Small intestine (tissue), 7 donors: Measurements from ENCODE around the gene LAMA3. TPM values are rescaled to one million over a fixed set of nuclear protein-coding genes. Genes with fewer than 3 reads are reported as not detected.
A peak's percentile ranks its signal among the peaks of the same experiment; 100 is the strongest.

Experiments
- DNase-seq, 2 donors: peaks; one replicate each; pipeline versions ENCODE4 v3.0.0 to v3.0.0-alpha.2; 2013
- FAIRE-seq: peaks from 2 replicates; lab custom pipeline; 2012; peaks lifted over from hg19 to GRCh38; lab: Jason Lieb, UNC
- H3K27ac ChIP-seq, 3 donors: one replicate each; pipeline ENCODE4 v1.5.1; 2013; ENCODE audit warnings: low read length in 2 of 3, mild to moderate bottlenecking in 2 of 3, control low read depth in 1 of 3, inconsistent platforms in 1 of 3, low read depth in 1 of 3, moderate library complexity in 1 of 3
- H3K27me3 ChIP-seq, 3 donors: one replicate each; pipeline ENCODE4 v1.6.1; 2013; ENCODE audit warnings: low read length in 3 of 3, inconsistent platforms in 1 of 3; ENCODE audit not compliant: control insufficient read depth in 3 of 3, insufficient read depth in 3 of 3
- H3K36me3 ChIP-seq, 3 donors: one replicate each; pipeline ENCODE4 v1.6.1; 2013; ENCODE audit warnings: low read length in 3 of 3, inconsistent platforms in 1 of 3, low read depth in 1 of 3, mild to moderate bottlenecking in 1 of 3, moderate library complexity in 1 of 3; ENCODE audit not compliant: control insufficient read depth in 3 of 3, insufficient read depth in 2 of 3
- H3K4me1 ChIP-seq, 3 donors: one replicate each; pipeline ENCODE4 v1.6.1; 2013; ENCODE audit warnings: low read length in 2 of 3, inconsistent platforms in 1 of 3, low read depth in 1 of 3, mild to moderate bottlenecking in 1 of 3, moderate library complexity in 1 of 3; ENCODE audit not compliant: control insufficient read depth in 3 of 3, insufficient read depth in 2 of 3
- H3K4me3 ChIP-seq, 3 donors: one replicate each; pipeline ENCODE4 v1.5.1; 2013; ENCODE audit warnings: low read length in 3 of 3, control low read depth in 1 of 3, inconsistent platforms in 1 of 3, low read depth in 1 of 3, mild to moderate bottlenecking in 1 of 3, moderate library complexity in 1 of 3
- H3K9me3 ChIP-seq, 2 donors: one replicate each; pipeline ENCODE4 v1.6.1; 2013; ENCODE audit warnings: low read depth in 1 of 2, low read length in 1 of 2; ENCODE audit not compliant: control insufficient read depth in 2 of 2, insufficient read depth in 1 of 2
- WGBS, 3 donors: extraction: QIAGEN DNeasy Blood & Tissue Kit; methylation state at CpG; one replicate each; pipeline ENCODE4 v1.1.7; 2013; 5-methylcytosine and 5-hydroxymethylcytosine counted together
- polyA plus RNA-seq, 4 donors: library from polyadenylated mRNA; stranded (reverse) in 3 of 4; unstranded in 1 of 4; fragments of 200-250 nt in 3 of 4; fragments of 120-200 nt in 1 of 4; gene quantifications; one replicate each; pipeline versions ENCODE4 v1.2.1 to v1.2.3, GENCODE V29; 2013
- donor health status: healthy with polysubstance abuse.
- donor health status: control.
- donor health status: control.
- donor health status: Bipolar disorder and iron deficiency.
- donor health status: healthy.

LAMA3 gene
- polyA plus RNA-seq, 4 donors, result 9.7 to 67.4 (median 22.0) TPM

GRCh38 chr18:23675236-23675635, 14.0 kb upstream of the LAMA3 start:
- Histone ChIP-seq H3K36me3 (no peaks in the 10 kb centered on the region), H3K9me3 (no peaks in the 10 kb centered on the region), H3K4me1 (no peaks in the 10 kb centered on the region), H3K27me3 (peaks cover 0 to 3% (median 0%) of the 10 kb centered on the region in 3 donors), H3K4me3 (no peak overlapping the region), H3K27ac (no peak overlapping the region)
- FAIRE-seq (no peak), DNase-seq (no peak)

- FAIRE-seq (no peak), DNase-seq (no peak)
- 76 to 87% (median 80%) methylated on average over 3 of the region's 3 CpGs for WGBS, 3 donors
- H3K27ac ChIP-seq, result no peak overlapping the region
- H3K9me3 ChIP-seq, result no peaks in the 10 kb centered on the region
- no peak overlapping the region for H3K4me3 ChIP-seq
- peaks cover 0 to 3% (median 0%) of the 10 kb centered on the region in 3 donors for H3K27me3 ChIP-seq
- no peaks in the 10 kb centered on the region for H3K36me3 ChIP-seq
- no peaks in the 10 kb centered on the region for H3K4me1 ChIP-seq
These were observed 13.4 kb upstream of the LAMA3 start for GRCh38 chr18:23675896-23676295.

- FAIRE-seq (no peak), DNase-seq (no peak)
- Histone ChIP-seq H3K4me3 (no peak overlapping the region), H3K4me1 (no peaks in the 10 kb centered on the region), H3K36me3 (no peaks in the 10 kb centered on the region), H3K27ac (no peak overlapping the region), H3K9me3 (no peaks in the 10 kb centered on the region), H3K27me3 (peaks cover 0 to 3% (median 0%) of the 10 kb centered on the region in 3 donors)
- 77 to 91% (median 89%) methylated on average over 2 of the region's 2 CpGs for WGBS, 3 donors
These were observed 7.2 kb upstream of the LAMA3 start for GRCh38 chr18:23682045-23682444.

GRCh38 chr18:23682472-23682871, 6.8 kb upstream of the LAMA3 start:
- Histone ChIP-seq H3K9me3 (no peaks in the 10 kb centered on the region), H3K27me3 (peaks cover 0 to 3% (median 1%) of the 10 kb centered on the region in 3 donors), H3K36me3 (no peaks in the 10 kb centered on the region), H3K4me3 (no peak overlapping the region), H3K27ac (no peak overlapping the region), H3K4me1 (no peaks in the 10 kb centered on the region)
- WGBS, 3 donors, result 96 to 100% (median 97%) methylated on average over 1 of the region's 1 CpG
- FAIRE-seq, result no peak
- DNase-seq, result no peak

DNA sequence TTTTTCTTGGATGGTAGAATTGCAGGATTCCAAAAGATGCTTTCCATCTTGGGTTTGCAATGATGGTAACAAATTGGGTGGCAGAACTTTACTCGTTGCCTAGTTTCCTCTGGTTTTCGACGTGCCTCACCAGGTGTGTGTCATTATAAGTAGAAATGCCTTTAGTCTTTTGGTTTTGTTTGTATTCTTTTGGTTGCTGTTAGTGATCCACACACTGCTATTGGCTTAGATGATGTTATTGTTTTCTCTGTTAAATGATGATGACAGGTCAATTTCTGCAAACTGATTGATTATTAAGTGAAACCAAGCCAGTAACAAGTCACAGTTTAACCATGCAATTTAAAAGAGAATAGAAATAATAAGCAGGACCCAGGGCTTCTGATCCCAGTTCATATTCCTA, 6.1 kb upstream of the LAMA3 start:
- H3K9me3 ChIP-seq, result no peaks in the 10 kb centered on the region
- FAIRE-seq (no peak), DNase-seq (no peak)
- H3K27ac ChIP-seq, result no peak overlapping the region
- no peaks in the 10 kb centered on the region for H3K36me3 ChIP-seq
- H3K27me3 ChIP-seq, result peaks cover 0 to 7% (median 3%) of the 10 kb centered on the region in 3 donors
- no peak overlapping the region for H3K4me3 ChIP-seq
- WGBS, 3 donors, result 91 to 95% (median 92%) methylated on average over 3 of the region's 3 CpGs
- H3K4me1 ChIP-seq, result no peaks in the 10 kb centered on the region

GRCh38 chr18:23683671-23684070, 5.6 kb upstream of the LAMA3 start:
- Histone ChIP-seq H3K27ac (no peak overlapping the region), H3K9me3 (no peaks in the 10 kb centered on the region), H3K27me3 (peaks cover 0 to 9% (median 3%) of the 10 kb centered on the region in 3 donors), H3K4me1 (peaks cover 0 to 1% (median 0%) of the 10 kb centered on the region in 3 donors), H3K36me3 (no peaks in the 10 kb centered on the region), H3K4me3 (no peak overlapping the region)
- 59 to 65% (median 61%) methylated on average over 3 of the region's 3 CpGs for WGBS, 3 donors
- FAIRE-seq (no peak), DNase-seq (no peak)

DNA sequence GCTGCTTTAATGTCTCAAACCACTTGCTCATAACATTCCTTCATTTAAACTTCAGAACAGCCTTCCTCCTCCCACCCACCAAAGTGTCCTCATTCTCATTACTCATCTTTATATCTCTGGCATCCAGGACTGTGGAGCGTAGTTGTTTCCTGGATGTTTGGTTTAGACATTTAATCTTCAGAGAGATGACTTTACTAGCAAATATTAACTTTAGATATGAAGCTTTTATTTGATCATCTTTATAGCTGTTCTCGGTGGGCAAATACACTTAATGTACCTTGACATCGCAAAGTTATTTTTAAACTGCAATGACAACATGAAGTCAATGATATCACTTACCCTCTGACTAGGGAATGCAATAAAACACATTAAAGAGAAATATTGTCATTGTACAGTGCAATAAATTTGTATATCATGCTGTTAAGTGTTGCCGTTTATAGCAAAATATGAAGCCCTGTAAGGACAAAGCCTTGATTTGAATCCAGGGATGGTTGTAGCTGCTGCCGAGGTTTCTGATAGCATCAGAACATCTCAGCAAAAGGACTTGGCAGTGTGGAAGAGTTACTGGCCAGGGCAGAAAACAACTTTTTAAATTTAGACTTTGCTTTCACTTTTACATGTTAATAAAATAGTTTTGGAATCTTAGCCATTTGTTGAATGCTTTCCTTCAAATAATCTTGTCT, 4.6 kb upstream of the LAMA3 start:
- H3K36me3 ChIP-seq, result no peaks in the 10 kb centered on the region
- H3K27ac ChIP-seq, result no peak overlapping the region
- no peak overlapping the region for H3K4me3 ChIP-seq
- H3K9me3 ChIP-seq, result no peaks in the 10 kb centered on the region
- H3K4me1 ChIP-seq, result peaks cover 0 to 6% (median 0%) of the 10 kb centered on the region in 3 donors
- 14 to 46% (median 32%) methylated on average over 5 of the region's 5 CpGs for WGBS, 3 donors
- H3K27me3 ChIP-seq, result peaks cover 0 to 15% (median under 1%) of the 10 kb centered on the region in 3 donors
- peak; percentile 30 to 50 for DNase-seq
- no peak for FAIRE-seq

DNA sequence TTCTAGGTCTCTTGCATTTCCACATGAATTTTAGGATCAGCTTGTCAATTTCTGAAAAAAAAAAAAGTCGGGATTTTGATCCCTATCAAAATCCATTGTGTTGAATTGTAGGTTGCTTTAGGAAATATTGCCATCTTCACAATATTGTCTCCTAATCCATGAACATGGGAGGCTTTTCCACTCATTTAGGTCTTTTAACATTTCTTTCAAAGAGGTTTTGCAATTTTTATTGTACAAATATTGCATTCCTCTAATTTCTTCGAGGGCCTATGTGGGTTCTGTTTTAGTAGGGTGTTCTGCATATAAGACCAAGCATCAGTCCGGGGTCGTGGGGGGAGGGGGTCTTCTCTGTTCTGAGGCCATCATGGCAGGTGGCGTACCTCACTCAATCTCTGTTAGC, 725 bp upstream of the LAMA3 start:
- no peaks in the 10 kb centered on the region for H3K9me3 ChIP-seq
- H3K27ac ChIP-seq, result no peak overlapping the region
- H3K27me3 ChIP-seq, result peaks cover 0 to 25% (median 4%) of the 10 kb centered on the region in 3 donors
- DNase-seq, result no peak
- H3K4me3 ChIP-seq, result peak overlapping the region in 2 of 3 donors; percentile 36 to 77
- H3K36me3 ChIP-seq, result no peaks in the 10 kb centered on the region
- no peak for FAIRE-seq
- 53 to 62% (median 54%) methylated on average over 5 of the region's 5 CpGs for WGBS, 3 donors
- H3K4me1 ChIP-seq, result peaks cover 0 to 6% (median 0%) of the 10 kb centered on the region in 3 donors
